Measurements from ENCODE around the gene NOS1AP. TPM values are rescaled to one million over a fixed set of nuclear protein-coding genes. Genes with fewer than 3 reads are reported as not detected.
A peak's percentile ranks its signal among the peaks of the same experiment; 100 is the strongest.

The NOS1AP gene
- total RNA-seq, 1 experiment from 2014 or later, result 5.3 TPM

DNA sequence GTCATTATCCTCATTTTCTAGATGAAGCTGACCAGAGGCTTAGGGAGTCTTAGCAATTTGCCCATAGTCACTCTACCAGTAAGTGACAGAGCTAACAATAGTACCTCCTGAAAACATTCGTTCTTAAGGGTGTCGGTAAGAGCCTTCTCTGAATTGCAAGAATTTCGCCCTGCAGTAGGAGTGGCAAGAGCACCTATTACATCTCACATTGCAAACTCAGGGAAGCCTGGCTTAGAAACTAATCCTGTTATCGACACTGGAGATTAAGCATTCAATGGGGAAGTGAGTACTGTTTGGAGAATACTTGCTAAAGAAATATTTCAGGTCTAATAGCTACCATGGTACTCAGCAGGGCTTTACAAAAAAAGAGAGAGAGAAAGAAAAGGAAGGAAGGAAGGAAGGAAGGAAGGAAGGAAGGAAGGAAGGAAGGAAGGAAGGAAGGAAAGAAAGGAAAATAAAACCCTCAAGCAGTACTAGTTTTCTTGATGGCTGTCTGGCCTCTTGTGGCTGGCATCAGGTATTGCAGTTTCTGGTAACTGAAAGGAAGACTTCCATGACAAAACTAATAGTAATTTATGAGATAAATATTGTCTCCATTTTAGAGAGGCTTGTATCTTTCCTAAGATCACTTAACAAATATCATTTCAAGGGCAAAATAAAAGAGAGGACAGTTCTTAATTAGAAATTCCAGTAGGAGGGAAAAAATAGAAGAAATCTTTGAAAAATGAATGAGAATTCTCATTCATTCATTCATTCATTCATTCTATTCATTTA lies 322.5 kb downstream of the NOS1AP start:
- no peaks in the 10 kb centered on the region for H3K27me3 ChIP-seq (ENCODE audit: insufficient read depth, low read length)
- no peaks in the 10 kb centered on the region for H3K79me2 ChIP-seq (ENCODE audit: insufficient read depth, low read length)
- POLR2A ChIA-PET, result no interaction called here
- peak overlapping the region; percentile 26 for H3K4me2 ChIP-seq (ENCODE audit: low read length)
- H4K20me1 ChIP-seq (ENCODE audit: insufficient read depth), result no peaks in the 10 kb centered on the region
- H3K4me1 ChIP-seq (ENCODE audit: control insufficient read depth in 1 of 2, insufficient read depth in 2 of 2, low read length in 2 of 2), result peaks cover 0 to 4% of the 10 kb centered on the region in 2 experiments; a peak in 2 of 4 replicates
- no TSS peak for BruUV-seq (replicated peaks)
- H3K9me3 ChIP-seq (ENCODE audit: control insufficient read depth in 1 of 2, insufficient read depth in 1 of 2, low read depth in 1 of 2, low read length in 2 of 2), result no peaks in the 10 kb centered on the region
- no peak overlapping the region for H3K4me3 ChIP-seq (replicated peaks in 1 of 2; ENCODE audit: low read depth in 1 of 2, low read length in 2 of 2)
- 0 out of 2 replicates have a peak, but pooled peaks have one; percentile 46 for TF ChIP-seq CBX3 (IDR thresholded peaks at IDR 0.05; ENCODE audit: low read depth)
- TF ChIP-seq EGR1 (IDR thresholded peaks at IDR 0.05; ENCODE audit: low read depth), result no peak
- no peak for TF ChIP-seq SRF (IDR thresholded peaks at IDR 0.05; ENCODE audit: low read depth)
- no peak for TF ChIP-seq EZH2 (IDR thresholded peaks at IDR 0.05)
- no peak for TF ChIP-seq SP1 (IDR thresholded peaks at IDR 0.05; ENCODE audit: low read depth)
- TF ChIP-seq ZNF274 (IDR thresholded peaks at IDR 0.05; ENCODE audit: low read depth, low read length), result no peak
- TF ChIP-seq ELF1 (IDR thresholded peaks at IDR 0.05; ENCODE audit: borderline replicate concordance, low read depth), result no peak
- TF ChIP-seq, protein P1, sequence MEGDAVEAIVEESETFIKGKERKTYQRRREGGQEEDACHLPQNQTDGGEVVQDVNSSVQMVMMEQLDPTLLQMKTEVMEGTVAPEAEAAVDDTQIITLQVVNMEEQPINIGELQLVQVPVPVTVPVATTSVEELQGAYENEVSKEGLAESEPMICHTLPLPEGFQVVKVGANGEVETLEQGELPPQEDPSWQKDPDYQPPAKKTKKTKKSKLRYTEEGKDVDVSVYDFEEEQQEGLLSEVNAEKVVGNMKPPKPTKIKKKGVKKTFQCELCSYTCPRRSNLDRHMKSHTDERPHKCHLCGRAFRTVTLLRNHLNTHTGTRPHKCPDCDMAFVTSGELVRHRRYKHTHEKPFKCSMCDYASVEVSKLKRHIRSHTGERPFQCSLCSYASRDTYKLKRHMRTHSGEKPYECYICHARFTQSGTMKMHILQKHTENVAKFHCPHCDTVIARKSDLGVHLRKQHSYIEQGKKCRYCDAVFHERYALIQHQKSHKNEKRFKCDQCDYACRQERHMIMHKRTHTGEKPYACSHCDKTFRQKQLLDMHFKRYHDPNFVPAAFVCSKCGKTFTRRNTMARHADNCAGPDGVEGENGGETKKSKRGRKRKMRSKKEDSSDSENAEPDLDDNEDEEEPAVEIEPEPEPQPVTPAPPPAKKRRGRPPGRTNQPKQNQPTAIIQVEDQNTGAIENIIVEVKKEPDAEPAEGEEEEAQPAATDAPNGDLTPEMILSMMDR (IDR thresholded peaks at IDR 0.05 in 2 of 3, conservative IDR thresholded peaks at IDR 0.05 in 1 of 3; ENCODE audit: borderline replicate concordance in 1 of 3, insufficient read depth in 1 of 3, low read depth in 2 of 3, low read length in 2 of 3), result peak; percentile 76 to 86 (median 82)
- TF ChIP-seq ZFX (IDR thresholded peaks at IDR 0.05), result no peak
- TF ChIP-seq REST (IDR thresholded peaks at IDR 0.05; ENCODE audit: low read depth), result no peak
- TF ChIP-seq POLR2A (IDR thresholded peaks at IDR 0.05; ENCODE audit: borderline replicate concordance, extremely low read depth, insufficient read depth, insufficient read length), result no peak
- TF ChIP-seq TCF7L2 (IDR thresholded peaks at IDR 0.05; ENCODE audit: borderline replicate concordance, extremely low read depth, insufficient read depth, insufficient read length), result no peak
- no peak for TF ChIP-seq EZH2phosphoT487 (IDR thresholded peaks at IDR 0.05; ENCODE audit: borderline replicate concordance)
- peak; percentile 93 for TF ChIP-seq RAD21 (IDR thresholded peaks at IDR 0.05; ENCODE audit: low read depth)
- 0 out of 2 replicates have a peak, but pooled peaks have one; percentile 29 for TF ChIP-seq CEBPB (IDR thresholded peaks at IDR 0.05; ENCODE audit: low read depth)
- TF ChIP-seq JUND (IDR thresholded peaks at IDR 0.05), result no peak
- TF ChIP-seq FOSL1 (IDR thresholded peaks at IDR 0.05; ENCODE audit: low read depth), result no peak
- TF ChIP-seq POLR2AphosphoS5 (IDR thresholded peaks at IDR 0.05; ENCODE audit: low read depth, low read length), result no peak
- TF ChIP-seq, protein P2, sequence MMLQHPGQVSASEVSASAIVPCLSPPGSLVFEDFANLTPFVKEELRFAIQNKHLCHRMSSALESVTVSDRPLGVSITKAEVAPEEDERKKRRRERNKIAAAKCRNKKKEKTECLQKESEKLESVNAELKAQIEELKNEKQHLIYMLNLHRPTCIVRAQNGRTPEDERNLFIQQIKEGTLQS (IDR thresholded peaks at IDR 0.05), result no peak
- TF ChIP-seq SIN3A (IDR thresholded peaks at IDR 0.05; ENCODE audit: low read depth), result no peak
- H3K9me2 ChIP-seq (ENCODE audit: insufficient read depth), result no peaks in the 10 kb centered on the region
- H3K9ac ChIP-seq (ENCODE audit: low read length), result no peak overlapping the region
- intact Hi-C loops (cut with micrococcal nuclease), result loop anchor here (2.0 to 10.0 kb wide), 3 partner anchors 35 to 335 kb away; no protein-coding TSS in a partner anchor
- no peak overlapping the region for H3K27ac ChIP-seq (ENCODE audit: low read depth, low read length)
- ATAC-seq (peak; percentile 73), DNase-seq (ENCODE audit: low read depth, low spot score) (peak; percentile 42)
- no peaks in the 10 kb centered on the region for H3K36me3 ChIP-seq (ENCODE audit: control insufficient read depth in 1 of 2, insufficient read depth in 2 of 2, low read length in 2 of 2)
- RAD21 ChIA-PET (ENCODE audit: low non-redundant PET in 1 of 2, low total read pairs in 2 of 2, uncharacterized antibody in 2 of 2, unreplicated experiment in 2 of 2), result no interaction called here
- CTCF ChIA-PET, result interaction anchor here (2.1 to 2.8 kb wide), 2 partner anchors 34 to 336 kb away, joined by 8 to 9 read pairs; no protein-coding TSS in a partner anchor
- peak overlapping the region; percentile 83 for H2AFZ ChIP-seq (ENCODE audit: low read depth, low read length, poor library complexity, severe bottlenecking)
